GM19438 (cell line): ENCODE results near the gene MFSD12.

ENCODE experiments used
- ATAC-seq: cut with Tn5 transposase; IDR thresholded peaks from one replicate; pipeline ENCODE4 v1.9.1; 2021; ENCODE audit warnings: low read depth; ENCODE audit not compliant: unreplicated experiment

MFSD12 gene

DNA sequence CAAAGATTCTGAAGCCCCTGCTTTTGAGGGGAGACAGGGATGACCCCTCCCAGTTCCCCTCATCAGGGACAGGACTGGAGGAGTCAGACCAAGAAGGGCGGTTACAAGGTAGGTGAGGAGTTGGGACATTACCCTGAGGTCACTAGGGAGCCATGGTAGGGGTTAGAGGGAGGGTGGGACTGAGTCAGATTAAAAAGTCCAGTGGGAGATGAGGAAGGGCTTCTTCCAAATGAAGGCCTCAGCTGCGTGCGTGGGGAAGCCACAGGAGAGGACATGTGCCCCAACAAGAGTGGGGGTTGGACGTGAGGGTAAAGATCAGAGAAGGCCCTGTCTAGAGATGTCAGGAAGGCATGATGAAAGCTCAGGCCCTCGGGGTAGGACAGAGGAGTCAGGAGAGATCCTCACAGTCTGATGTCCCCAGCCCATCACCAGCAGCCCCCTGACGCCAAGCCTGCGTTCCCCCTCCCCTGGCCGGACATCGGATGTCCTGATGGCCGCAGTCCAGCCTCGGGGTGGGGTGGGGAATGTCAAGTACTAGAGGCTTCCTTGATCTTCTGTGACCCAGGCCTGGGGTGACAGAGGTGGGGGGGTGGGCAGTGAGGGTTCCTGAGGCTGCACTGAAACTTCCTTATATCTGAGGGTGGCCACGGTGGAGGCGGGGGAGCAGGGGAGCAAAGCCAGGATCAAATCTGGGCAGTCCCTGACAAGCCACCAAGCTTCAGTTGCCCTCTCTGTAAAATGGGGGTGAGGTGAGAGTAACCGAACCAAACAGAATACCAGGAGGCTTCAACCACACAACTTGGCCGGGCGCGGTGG, 6.5 kb upstream of the MFSD12 start:
- ATAC-seq: no peak

DNA sequence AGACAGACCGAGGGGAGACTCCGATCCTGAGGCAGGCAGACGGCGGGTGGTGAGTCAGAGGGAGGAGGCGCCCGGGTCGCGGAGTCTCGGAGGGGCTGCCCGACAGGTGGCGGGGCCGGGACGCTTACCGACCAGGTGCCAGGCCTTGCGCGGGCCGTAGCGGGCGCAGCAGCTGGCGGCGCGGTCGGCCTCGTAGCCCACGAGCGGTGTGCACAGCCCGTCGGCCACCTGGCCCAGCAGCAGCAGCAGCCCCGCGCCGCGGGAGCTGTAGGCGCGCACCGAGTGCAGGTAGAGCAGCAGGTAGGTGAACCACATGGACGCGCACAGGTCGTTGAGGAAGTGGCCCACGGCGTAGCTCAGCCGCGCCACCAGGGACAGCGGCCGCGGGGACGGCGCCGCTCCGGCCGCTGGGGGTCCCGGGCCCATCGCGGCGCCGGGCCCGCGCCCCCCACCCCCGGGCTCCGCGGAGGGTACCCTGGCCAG, 367 bp downstream of the MFSD12 start:
- ATAC-seq: peak; percentile 11

DNA sequence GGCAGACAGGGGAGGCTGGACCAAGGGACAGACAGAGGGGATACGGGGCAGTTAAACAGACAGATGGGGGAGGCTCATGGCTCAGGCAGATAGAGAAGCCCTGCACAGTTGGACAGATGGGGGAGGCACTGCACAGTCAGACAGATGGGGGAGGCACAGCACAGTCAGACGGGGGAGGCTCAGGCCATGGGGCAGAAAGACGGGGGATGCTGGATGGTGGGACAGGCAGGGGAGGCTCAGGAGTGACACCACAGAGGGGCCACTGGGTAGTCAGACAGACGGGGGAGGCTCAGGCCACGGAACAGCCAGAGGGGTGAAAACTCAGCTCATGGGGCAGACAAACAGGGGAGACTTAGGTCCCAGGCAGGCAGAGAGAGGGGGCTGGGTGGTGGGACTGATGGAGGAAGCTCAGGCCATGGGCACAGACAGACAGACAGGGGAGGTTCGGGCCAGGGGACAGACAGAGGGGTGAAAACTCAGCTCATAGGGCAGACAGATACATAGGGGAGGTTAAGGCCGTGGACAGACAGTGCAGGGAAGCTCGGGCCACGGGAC, 886 bp downstream of the MFSD12 start:
- no peak for ATAC-seq

DNA sequence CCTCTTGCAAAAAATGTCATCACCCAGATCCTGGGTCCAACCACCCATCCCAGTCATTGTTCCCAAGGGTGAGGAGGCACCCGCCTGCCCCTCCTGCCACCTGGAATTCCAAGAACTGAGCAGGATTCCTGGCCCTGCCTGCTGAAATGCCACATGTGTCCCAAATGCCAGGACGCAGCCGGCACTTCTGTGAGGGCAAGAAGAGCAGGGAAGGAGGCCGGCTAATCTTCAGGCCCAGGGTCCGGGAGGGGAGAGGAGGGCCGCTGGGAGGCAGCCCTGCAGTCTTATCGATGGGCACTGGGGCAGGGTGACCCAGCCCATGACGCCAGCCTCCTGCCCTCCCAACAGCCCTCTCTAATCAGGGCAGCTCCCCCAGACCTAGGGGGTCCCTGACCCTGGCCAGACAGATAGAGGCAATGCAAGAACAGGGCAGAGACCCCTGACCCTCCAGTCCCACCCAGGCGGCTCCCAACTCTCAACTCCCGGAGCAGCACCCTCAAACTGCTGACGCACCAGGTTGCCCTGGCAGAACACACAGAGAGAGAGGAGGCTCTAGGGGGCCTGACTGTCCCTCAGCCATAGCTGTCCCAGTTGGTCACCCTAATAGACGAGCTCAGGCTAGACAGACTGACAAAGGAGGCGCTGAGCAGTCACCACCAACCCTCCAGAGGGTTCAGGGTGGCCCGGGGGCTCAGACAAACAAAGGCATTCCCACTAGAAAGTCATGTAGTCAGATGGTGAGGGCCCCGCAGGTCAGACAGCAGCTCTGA, 1.5 kb downstream of the MFSD12 start:
- no peak for ATAC-seq

DNA sequence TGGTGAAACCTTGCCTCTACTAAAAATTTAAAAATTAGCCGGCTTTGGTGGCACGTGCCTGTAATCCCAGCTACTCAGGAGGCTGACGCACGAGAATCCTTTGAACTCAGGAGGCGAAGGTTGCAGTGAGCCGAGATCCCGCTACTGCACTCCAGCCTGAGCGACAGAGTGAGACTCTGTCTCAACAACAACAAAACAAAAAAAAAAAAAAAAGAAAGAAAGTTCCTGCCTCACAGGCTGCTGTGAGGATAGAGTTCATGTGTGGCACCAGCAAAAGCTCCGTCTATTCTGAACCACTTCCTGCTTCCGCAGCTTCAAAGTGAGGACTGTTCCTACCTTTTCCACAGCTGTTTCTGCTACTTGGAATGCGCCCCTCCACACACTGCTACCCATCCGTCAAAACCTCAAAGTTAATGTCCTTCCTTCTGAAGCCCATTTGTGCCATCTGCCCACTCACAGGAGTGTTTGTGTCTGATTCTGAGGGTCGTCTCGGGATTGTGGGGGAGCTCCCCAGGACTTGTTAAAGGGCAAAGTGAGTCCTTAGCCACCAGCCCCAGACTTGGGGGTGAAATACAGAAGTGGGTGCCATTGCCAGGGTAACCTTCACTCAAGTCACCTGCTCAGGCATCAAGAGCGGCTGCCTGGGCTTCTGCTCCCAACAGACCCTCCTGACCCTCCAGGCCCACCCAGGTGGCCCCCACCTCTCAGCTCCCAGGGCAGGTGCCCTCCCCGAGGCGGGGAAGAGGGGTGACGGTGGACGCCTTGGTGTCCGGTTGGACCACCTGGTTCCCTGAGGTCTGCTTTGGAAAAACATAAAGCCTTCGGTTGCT, 2.9 kb downstream of the MFSD12 start:
- no peak for ATAC-seq

DNA sequence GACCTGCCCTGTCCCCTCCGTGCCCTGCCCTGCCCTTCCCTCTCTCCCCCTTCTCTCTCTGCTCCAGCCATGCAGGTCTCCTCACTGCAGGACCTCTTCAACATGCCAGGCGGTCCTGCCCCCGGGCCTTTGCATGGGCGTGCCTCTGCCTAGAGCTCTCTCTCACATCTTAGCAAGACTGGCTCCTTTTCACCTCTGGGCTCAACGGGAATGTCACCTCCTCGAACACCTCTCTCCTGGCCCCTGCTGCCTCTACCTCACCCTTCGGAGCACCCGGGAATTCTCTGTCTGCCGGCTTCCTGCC, 5.6 kb downstream of the MFSD12 start:
- no peak for ATAC-seq

DNA sequence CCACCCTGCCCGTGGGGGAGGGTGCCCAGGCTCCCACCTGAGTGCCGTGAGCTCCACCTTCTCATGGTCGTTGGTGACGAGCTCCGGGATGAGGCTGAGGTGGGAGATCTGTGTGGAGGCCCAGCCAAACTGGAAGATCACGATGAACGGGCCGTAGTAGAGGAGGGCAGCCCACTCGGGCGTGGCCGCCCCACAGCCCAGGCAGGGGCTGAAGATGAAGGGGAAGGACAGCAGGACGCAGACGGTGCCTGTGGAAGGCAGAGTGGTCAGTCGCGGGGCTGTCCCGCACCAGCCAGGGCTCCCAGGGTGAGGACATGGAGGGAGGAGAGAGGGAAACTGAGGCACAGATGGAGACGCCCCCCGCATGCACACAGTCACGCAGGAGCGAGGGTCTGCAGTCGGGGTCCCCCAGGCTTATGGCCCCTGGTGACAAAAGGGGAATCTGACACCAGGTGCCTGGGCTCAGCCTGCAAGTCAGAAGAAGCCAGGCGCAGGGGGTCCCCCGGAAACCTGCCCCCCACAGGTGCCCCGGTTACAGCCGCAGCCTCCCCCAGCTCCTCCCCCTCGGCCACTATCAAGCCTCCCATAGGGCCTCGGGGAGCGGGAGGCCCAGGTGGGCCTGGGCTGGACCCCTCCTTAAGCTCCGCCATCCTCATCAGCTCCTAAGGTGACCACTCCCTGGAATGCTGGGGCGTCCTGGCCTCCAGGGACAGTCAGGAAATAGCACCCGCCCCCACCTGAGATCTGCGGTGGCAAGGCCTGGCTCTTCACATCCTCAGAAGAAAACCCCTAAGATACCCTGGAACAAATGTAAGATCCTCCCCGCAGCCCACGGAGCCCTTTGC, 6.2 kb downstream of the MFSD12 start:
- no peak for ATAC-seq

DNA sequence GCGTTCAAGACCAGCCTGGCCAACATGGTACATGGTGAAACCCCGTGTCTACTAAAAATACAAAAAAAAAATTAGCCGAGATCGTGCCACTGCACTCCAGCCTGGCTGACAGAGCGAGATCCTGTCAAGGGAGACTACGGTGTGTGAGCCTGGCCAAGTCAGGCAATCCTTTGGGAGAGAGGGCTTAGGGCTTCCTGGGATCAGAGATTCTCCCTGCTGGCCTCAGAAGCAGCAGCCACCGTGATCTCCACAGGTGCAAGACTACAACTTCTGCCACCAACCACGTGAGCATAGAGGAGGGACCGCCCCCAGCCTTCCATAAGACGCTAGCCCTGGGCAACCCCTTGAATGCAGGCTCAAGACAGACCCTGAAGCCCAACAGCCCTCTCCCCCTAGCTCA, 7.6 kb downstream of the MFSD12 start:
- no peak for ATAC-seq

DNA sequence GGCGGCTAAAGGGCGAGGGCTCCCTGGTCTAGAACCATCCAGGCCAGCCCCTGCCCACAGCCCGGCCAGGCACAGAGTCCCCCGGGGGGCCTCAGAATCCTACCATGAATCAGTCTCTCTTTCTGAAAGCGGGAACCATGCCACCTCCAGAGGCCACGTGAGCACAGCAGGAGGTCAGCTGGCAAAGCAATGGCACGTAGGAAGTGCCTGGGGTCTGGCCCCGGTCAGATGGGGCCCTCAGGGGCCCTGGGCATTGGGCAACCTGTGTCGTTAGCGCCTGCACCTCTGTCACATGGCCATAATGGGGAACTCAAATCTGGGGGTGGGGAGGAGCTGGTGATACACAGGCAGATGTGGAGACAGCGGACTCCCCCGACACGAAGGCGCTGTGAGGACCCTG, 8.8 kb downstream of the MFSD12 start:
- ATAC-seq: no peak

DNA sequence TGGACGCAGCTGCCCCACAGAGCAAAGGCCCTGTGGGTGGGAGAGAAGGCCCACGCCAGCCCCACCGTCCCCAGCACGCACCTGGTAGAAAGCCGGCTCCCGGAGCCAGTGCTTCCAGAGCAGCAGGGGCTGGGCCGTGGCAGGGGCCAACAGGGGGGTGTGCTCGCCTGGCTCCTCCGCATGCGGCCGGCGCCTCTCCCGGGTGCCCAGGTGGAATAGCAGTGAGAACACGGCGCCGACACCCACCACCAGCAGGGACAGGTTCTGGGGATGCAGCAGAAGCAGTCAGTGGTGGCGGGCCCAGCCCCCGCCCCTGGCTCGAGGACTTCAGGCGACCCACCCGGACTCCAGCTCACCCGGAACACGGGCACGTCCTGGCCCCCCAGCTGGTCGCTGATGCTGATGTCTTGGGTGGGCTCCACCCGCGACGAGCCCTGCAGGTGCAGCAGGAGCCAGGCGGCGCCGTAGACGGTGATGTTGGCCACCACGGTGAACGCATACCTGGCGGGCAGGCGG, 9.6 kb downstream of the MFSD12 start:
- ATAC-seq: no peak

DNA sequence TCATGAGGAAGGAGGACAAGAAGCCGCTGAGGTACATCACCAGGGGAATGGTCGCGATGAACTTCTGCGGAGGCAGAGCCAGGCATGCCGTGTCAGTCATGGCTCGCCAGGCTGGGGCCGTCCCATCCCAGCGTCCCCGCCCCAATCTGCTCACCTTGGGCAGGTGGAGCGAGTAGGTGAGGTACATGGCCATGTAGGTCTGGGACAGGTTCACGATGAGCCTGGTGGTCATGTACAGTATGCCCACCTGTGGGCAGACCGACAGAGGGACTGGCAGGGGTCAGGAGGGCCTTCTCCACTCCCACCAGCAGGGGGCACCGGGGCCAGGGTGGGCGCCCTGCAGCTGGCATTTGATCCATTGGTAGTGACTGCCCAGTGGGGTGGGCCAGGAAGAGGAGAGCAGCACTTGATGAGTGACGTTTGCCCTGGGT, 10.1 kb downstream of the MFSD12 start:
- no peak for ATAC-seq

DNA sequence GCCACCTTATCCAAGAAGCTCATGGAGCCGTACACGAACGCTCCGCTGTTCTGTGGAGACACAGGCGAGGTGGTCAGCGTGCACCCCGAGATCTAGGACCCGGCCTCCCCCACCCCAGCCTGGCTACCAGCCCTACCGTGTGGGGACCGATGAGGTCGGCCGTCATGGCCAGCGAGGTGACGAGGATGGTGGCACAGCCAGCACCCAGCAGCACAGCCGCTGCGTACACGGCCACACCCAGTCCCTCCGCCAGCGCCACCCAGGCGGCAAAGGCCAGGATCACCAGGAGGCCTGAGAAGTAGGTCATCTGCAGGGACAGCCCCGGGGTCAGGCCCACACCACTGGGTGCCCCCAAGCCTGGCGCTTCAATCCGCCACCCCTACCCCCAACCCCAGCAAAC, 11.3 kb downstream of the MFSD12 start:
- no peak for ATAC-seq

DNA sequence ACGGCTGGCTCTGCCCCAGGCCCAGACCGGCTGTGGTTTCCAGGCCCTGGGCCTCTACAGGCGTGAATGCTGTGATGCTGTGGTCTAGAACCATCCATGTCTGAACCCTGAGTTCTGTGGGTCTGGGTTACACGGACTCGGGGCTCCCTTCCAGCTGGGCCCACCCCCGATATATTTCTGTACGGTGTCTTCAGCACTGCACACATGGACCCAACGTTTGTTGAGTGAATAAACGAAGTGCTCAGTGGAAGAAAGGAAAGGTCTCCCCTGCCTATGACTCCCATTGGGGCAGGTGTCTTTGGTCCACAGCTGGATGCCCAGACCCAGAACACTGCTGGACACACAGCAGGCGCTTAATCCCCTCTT, 11.7 kb downstream of the MFSD12 start:
- ATAC-seq: no peak

DNA sequence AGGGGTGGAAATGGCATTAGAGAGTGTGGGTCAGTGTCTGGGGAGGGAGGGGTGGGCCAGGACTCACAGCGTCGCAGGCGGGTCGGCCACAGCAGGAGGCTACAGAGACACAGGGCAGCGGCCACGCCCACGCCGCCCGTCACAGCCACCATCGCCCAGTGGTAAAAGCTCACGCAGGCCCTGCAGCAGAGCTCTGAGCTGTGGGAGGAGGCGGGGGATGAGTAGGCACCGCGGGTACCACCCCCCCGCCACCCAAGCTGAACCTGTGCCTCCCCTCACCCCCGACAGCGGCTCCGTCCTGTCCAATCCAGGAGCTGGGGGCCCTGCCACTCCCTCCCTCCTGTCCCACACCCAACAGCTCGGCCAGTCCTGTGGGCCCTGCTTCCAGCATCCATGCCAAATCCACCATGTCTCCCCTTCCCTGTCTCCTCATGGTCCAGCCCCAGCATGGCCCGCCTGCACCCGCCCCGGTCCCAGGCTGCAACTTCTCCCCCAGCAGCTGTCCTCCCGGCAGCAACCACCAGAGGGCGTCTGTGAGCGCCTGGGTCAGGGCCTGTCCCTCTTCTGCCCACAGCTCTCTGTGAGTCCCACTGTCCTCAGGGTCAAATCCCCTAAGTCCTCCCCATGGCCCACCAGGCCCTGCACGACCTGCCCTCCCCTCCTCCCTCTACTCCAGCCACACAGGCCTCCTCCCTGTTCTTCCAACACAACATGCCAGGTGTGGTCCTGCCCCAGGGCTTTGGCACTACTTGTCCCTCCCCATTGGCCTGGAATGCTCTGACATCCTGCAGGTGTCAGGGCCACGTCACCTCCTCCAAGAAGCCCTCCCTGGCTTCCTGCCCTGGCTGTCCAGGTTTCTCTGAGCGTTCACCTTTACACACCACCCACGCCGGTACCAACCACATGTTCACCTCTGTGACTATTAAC, 12.4 kb downstream of the MFSD12 start:
- ATAC-seq: no peak

DNA sequence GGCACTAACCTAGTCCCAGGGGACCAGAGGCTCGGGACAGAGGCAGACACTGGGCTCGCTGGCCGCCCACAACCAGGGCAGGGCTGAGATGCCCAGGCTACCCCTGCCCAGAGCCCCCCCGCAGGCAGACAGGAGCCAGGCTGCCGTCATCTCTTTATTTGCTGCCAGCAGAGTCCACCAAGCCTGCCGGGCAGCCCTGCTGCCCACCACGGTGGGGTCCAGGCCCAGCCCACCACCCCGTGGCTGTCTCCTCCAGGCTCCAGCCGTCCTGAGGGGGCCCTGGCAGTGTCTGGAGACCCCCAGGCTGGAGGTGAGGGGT, 13.4 kb downstream of the MFSD12 start:
- no peak for ATAC-seq

DNA sequence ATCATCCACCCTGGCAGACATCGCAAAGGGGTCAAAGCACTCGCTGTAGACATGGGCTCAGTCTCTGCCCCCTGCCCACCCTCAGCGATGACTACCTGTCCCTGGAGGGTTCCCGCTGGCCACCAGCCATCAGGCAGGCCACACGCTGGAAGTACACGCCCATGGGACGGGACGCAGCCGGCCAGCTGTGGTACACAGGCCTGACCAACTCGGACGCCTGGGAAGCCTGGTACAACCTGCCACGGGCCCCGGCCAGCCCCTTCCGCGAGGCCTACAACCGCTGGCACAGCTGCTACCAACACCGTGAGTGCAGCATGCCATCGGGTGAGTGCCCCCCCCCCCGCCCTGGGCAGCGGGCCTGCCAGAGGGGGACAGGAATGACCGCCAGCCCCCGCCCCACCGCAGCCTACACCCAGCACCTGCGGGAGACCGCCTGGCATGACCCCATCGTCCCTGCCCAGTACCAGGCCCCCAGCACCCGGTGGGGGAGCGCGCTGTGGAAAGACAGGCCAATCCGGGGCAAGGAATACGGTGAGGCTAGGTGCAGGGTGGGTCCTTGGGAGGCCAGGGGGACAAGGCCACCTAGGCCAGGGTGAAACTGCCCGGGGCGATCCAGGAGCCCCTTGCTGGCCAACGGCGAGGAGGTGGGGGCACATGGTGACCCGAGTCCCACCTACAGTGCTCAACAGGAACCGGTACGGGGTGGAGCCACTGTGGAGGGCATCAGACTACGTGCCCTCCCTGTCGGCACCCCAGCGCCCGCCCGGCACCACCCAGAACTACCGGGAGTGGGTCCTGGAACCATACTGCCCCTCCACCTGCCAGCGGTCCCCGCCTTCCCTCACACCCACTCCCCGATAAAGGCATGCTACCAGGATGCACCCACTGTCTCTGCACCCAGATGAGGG, 14.0 kb downstream of the MFSD12 start:
- ATAC-seq: no peak

DNA sequence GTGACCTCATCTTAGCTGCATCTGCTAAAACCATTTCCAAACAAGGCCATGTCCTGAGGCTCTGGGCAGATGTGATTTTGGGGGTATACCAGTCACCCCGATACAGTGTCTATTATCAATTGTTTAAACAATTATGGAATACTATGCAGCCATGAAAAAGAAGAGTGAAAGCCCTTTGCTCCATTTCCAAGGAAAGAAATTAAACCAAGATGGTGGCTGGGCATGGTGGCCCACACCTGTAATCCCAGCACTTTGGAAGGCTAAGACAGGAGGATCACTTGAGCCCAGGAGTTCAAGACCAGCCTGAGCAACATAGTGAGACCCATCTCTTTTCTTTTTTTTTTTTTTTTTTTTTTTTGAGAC, 17.6 kb downstream of the MFSD12 start:
- ATAC-seq: no peak
